Calu3 (cell line): Measurements from ENCODE around the gene FAM174C. TPM values are rescaled to one million over a fixed set of nuclear protein-coding genes. Genes with fewer than 3 reads are reported as not detected.

Experiments
- BruUV-seq: library from RNA; stranded (reverse); fragments of 400-500 nt; replicated peaks from 2 replicates; lab custom pipeline; 2021; lab: Mats Ljungman, UMichigan
- CTCF ChIA-PET: fragments of 300-600 bp; sonication (Branson Sonifier 250); formaldehyde crosslinking; loops from one replicate; lab custom pipeline; 2022; ENCODE audit warnings: antibody characterized with exemption; lab: Charles Lee
- DNase-seq: peaks from one replicate; pipeline ENCODE4 v3.0.0; 2022
- H3K27ac Mint-ChIP-seq: one replicate; pipeline ENCODE4 v1.8.0; 2022; ENCODE audit warnings: mixed read lengths; ENCODE audit not compliant: unreplicated experiment
- H3K27me3 Mint-ChIP-seq: one replicate; pipeline ENCODE4 v1.8.0; 2022; ENCODE audit warnings: mixed read lengths; ENCODE audit not compliant: unreplicated experiment
- H3K36me3 Mint-ChIP-seq: one replicate; pipeline ENCODE4 v1.8.0; 2022; ENCODE audit warnings: mild to moderate bottlenecking, moderate library complexity, mixed read lengths; ENCODE audit not compliant: insufficient read depth, unreplicated experiment
- H3K4me1 Mint-ChIP-seq: one replicate; pipeline ENCODE4 v1.8.0; 2022; ENCODE audit warnings: mild to moderate bottlenecking, low read depth, mixed read lengths; ENCODE audit not compliant: unreplicated experiment
- H3K4me3 Mint-ChIP-seq: one replicate; pipeline ENCODE4 v1.8.0; 2022; ENCODE audit warnings: mild to moderate bottlenecking, low read depth, moderate library complexity, mixed read lengths; ENCODE audit not compliant: unreplicated experiment
- H3K9me3 Mint-ChIP-seq: one replicate; pipeline ENCODE4 v1.8.0; 2022; ENCODE audit warnings: low read depth, mixed read lengths; ENCODE audit not compliant: unreplicated experiment
- CTCF ChIP-seq: fragments of 200-600 bp; IDR thresholded peaks from one replicate; pipeline ENCODE4 v1.8.0; 2022; ENCODE audit warnings: antibody characterized with exemption; ENCODE audit not compliant: unreplicated experiment
- intact Hi-C: fragments of 100-400 bp; cut with micrococcal nuclease; formaldehyde crosslinking; loops from one replicate; pipeline ENCODE4 v1.10.0; 2022; ENCODE audit not compliant: unreplicated experiment
- total RNA-seq: library from RNA; stranded (reverse); gene quantifications from 2 replicates; pipeline ENCODE4 v1.2.3, GENCODE V29; 2022

FAM174C gene
- total RNA-seq, 1 experiment from 2014 or later = 34.4 TPM

- Mint-ChIP-seq H3K4me1 (peaks cover 14% of the 10 kb centered on the region), H3K27ac (no peak overlapping the region), H3K36me3 (peaks cover 9% of the 10 kb centered on the region), H3K9me3 (no peaks in the 10 kb centered on the region), H3K27me3 (peaks cover 41% of the 10 kb centered on the region), H3K4me3 (no peak overlapping the region)
- CTCF ChIA-PET = no interaction called here
- no peak for TF ChIP-seq CTCF
- no peak for DNase-seq
- no TSS peak for BruUV-seq
- intact Hi-C loops = no loop called here
Observed at GRCh38 chr19:1287354-1288225, 12.3 kb downstream of the FAM174C start.

- H3K27me3 Mint-ChIP-seq = peaks cover 46% of the 10 kb centered on the region
- CTCF ChIA-PET = no interaction called here
Observed at GRCh38 chr19:1288226-1288612, 12.9 kb downstream of the FAM174C start.

GRCh38 chr19:1288833-1289685 is 13.7 kb downstream of the FAM174C start:
- peaks cover 13% of the 10 kb centered on the region for H3K4me1 Mint-ChIP-seq
- CTCF ChIA-PET = no interaction called here
- BruUV-seq = no TSS peak
- no peak for DNase-seq
- peaks cover 42% of the 10 kb centered on the region for H3K27me3 Mint-ChIP-seq
- no peak overlapping the region for H3K27ac Mint-ChIP-seq
- intact Hi-C loops = no loop called here
- H3K36me3 Mint-ChIP-seq = peaks cover 10% of the 10 kb centered on the region
- no peak for TF ChIP-seq CTCF
- H3K4me3 Mint-ChIP-seq = no peak overlapping the region
- no peaks in the 10 kb centered on the region for H3K9me3 Mint-ChIP-seq

More at GRCh38 chr19:1288226-1288612, 12.9 kb downstream of the FAM174C start:
- Mint-ChIP-seq H3K27ac (no peak overlapping the region), H3K9me3 (no peaks in the 10 kb centered on the region), H3K36me3 (peaks cover 9% of the 10 kb centered on the region), H3K4me3 (no peak overlapping the region), H3K4me1 (peaks cover 16% of the 10 kb centered on the region)
- no peak for TF ChIP-seq CTCF
- BruUV-seq = no TSS peak
- intact Hi-C loops = no loop called here
- no peak for DNase-seq

- no peak for TF ChIP-seq CTCF
- Mint-ChIP-seq H3K36me3 (peaks cover 14% of the 10 kb centered on the region), H3K4me3 (no peak overlapping the region), H3K27me3 (peaks cover 36% of the 10 kb centered on the region), H3K9me3 (no peaks in the 10 kb centered on the region), H3K4me1 (peaks cover 8% of the 10 kb centered on the region), H3K27ac (no peak overlapping the region)
- CTCF ChIA-PET = no interaction called here
- intact Hi-C loops = no loop called here
- no peak for DNase-seq
- no TSS peak for BruUV-seq
Observed at GRCh38 chr19:1289686-1290025, 14.3 kb downstream of the FAM174C start.
